WTC11 (cell line): Measurements from ENCODE around the gene LMOD3. TPM values are rescaled to one million over a fixed set of nuclear protein-coding genes. Genes with fewer than 3 reads are reported as not detected.

Source experiments
- ATAC-seq: fragments of 200-7000 bp; cut with Tn5 transposase; 2 replicates; pipeline ENCODE4 v1.10.0; 2021; ENCODE audit warnings: mild to moderate bottlenecking, moderate library complexity
- CTCF ChIA-PET: fragments of 300-600 bp; sonication (Branson Sonifier 250); formaldehyde crosslinking; loops from one replicate; lab custom pipeline; 2021; ENCODE audit warnings: antibody characterized with exemption; lab: Charles Lee
- POLR2A ChIA-PET: fragments of 350-600 bp; sonication (Branson Sonifier 250); formaldehyde crosslinking; loops from one replicate; lab custom pipeline; 2021; ENCODE audit warnings: antibody characterized with exemption; lab: Charles Lee
- DNase-seq: peaks from one replicate; pipeline ENCODE4 v3.0.0; 2021; ENCODE audit warnings: low spot score
- H3K27ac Mint-ChIP-seq: 2 replicates; pipeline ENCODE4 v1.8.0; 2021; ENCODE audit warnings: mixed read lengths
- H3K27me3 Mint-ChIP-seq: 2 replicates; pipeline ENCODE4 v1.8.0; 2021; ENCODE audit warnings: low read depth, mild to moderate bottlenecking, moderate library complexity, mixed read lengths
- H3K36me3 Mint-ChIP-seq: 2 replicates; pipeline ENCODE4 v1.8.0; 2021; ENCODE audit warnings: mixed read lengths
- H3K4me1 Mint-ChIP-seq: 2 replicates; pipeline ENCODE4 v1.8.0; 2022; ENCODE audit warnings: mixed read lengths
- H3K4me3 Mint-ChIP-seq: 2 replicates; pipeline ENCODE4 v1.8.0; 2021; ENCODE audit warnings: mild to moderate bottlenecking, moderate library complexity, mixed read lengths
- H3K9me3 Mint-ChIP-seq: 2 replicates; pipeline ENCODE4 v1.8.0; 2021; ENCODE audit warnings: mixed read lengths
- AFF4 ChIP-seq: sonication (generic); formaldehyde crosslinking; IDR thresholded peaks from 2 replicates; pipeline ENCODE4 v1.8.1; 2023; ENCODE audit warnings: mild to moderate bottlenecking, missing genetic modification reagents, borderline replicate concordance
- ATF3 ChIP-seq: sonication (generic); formaldehyde crosslinking; conservative IDR thresholded peaks from 2 replicates; pipeline ENCODE4 v1.8.1; 2022; ENCODE audit warnings: mild to moderate bottlenecking, missing genetic modification reagents
- E2F4 ChIP-seq: sonication (generic); formaldehyde crosslinking; IDR thresholded peaks from 2 replicates; pipeline ENCODE4 v1.8.1; 2022; ENCODE audit warnings: low read depth, mild to moderate bottlenecking, moderate library complexity, missing genetic modification reagents, borderline replicate concordance
- EMX1 ChIP-seq: fragments of 250-450 bp; sonication (Bioruptor Pico); IDR thresholded peaks from 2 replicates; pipeline ENCODE4 v1.8.0; 2021; ENCODE audit warnings: mild to moderate bottlenecking
- IRF2 ChIP-seq: sonication (generic); formaldehyde crosslinking; IDR thresholded peaks from 2 replicates; pipeline ENCODE4 v1.8.0; 2022; ENCODE audit warnings: low read depth, missing genetic modification reagents, borderline replicate concordance
- NFATC4 ChIP-seq: fragments of 250-450 bp; sonication (Bioruptor Pico); IDR thresholded peaks from 2 replicates; pipeline ENCODE4 v1.9.0; 2021; ENCODE audit warnings: mild to moderate bottlenecking
- RORB ChIP-seq: fragments of 250-450 bp; sonication (Bioruptor Pico); IDR thresholded peaks from 2 replicates; pipeline ENCODE4 v1.9.0; 2021; ENCODE audit warnings: mild to moderate bottlenecking
- TEAD4 ChIP-seq: sonication (generic); formaldehyde crosslinking; IDR thresholded peaks from 2 replicates; pipeline ENCODE4 v1.8.0; 2022; ENCODE audit warnings: mild to moderate bottlenecking, missing genetic modification reagents
- ZNF121 ChIP-seq: sonication (generic); formaldehyde crosslinking; IDR thresholded peaks from 2 replicates; pipeline ENCODE4 v1.8.0; 2023; ENCODE audit warnings: missing genetic modification reagents
- total RNA-seq: library from RNA; stranded (reverse); gene quantifications from 3 replicates; pipeline ENCODE4 v1.2.3, GENCODE V29; 2021
- TF ChIP-seq, protein P1 (sequence below): sonication (generic); formaldehyde crosslinking; IDR thresholded peaks from 2 replicates; pipeline ENCODE4 v1.8.1; 2023; ENCODE audit warnings: mild to moderate bottlenecking, missing genetic modification reagents, moderate library complexity
- TF ChIP-seq, protein P2 (sequence below): sonication (generic); formaldehyde crosslinking; IDR thresholded peaks from 2 replicates; pipeline ENCODE4 v1.8.0; 2022; ENCODE audit warnings: missing genetic modification reagents
- TF ChIP-seq, protein P3 (sequence below): sonication (generic); formaldehyde crosslinking; IDR thresholded peaks from 2 replicates; pipeline ENCODE4 v1.8.0; 2023; ENCODE audit warnings: missing genetic modification reagents, mild to moderate bottlenecking, borderline replicate concordance
- TF ChIP-seq, protein P4 (sequence below): fragments of 250-450 bp; sonication (Bioruptor Pico); IDR thresholded peaks from 2 replicates; pipeline ENCODE4 v1.9.0; 2021; ENCODE audit warnings: mild to moderate bottlenecking
- TF ChIP-seq, protein P5 (sequence below): sonication (generic); formaldehyde crosslinking; IDR thresholded peaks from 2 replicates; pipeline ENCODE4 v1.8.0; 2022; ENCODE audit warnings: mild to moderate bottlenecking, missing genetic modification reagents

LMOD3 gene
- total RNA-seq, 1 experiment from 2014 or later: not detected

GRCh38 chr3:69149586-69149985 lies 27.2 kb upstream of the LMOD3 start:
- ATAC-seq: no peak

GRCh38 chr3:69145688-69146087 lies 23.3 kb upstream of the LMOD3 start:
- Mint-ChIP-seq H3K4me1 (peaks cover 12% of the 10 kb centered on the region), H3K4me3 (no peak overlapping the region), H3K9me3 (no peaks in the 10 kb centered on the region), H3K36me3 (no peaks in the 10 kb centered on the region), H3K27me3 (peaks cover 76% of the 10 kb centered on the region), H3K27ac (no peak overlapping the region)
- DNase-seq (no peak), ATAC-seq (no peak)
- ChIA-PET CTCF (interaction anchor here (1.2 to 1.9 kb wide), 4 partner anchors 16 to 294 kb away, joined by 4 to 17 read pairs (median 6); no protein-coding TSS in a partner anchor), POLR2A (no interaction called here)
- TF ChIP-seq AFF4 (CRISPR knock-in tag) (no peak), E2F4 (no peak), TEAD4 (CRISPR knock-in tag) (no peak), EMX1 (no peak)
- TF ChIP-seq, protein P1, sequence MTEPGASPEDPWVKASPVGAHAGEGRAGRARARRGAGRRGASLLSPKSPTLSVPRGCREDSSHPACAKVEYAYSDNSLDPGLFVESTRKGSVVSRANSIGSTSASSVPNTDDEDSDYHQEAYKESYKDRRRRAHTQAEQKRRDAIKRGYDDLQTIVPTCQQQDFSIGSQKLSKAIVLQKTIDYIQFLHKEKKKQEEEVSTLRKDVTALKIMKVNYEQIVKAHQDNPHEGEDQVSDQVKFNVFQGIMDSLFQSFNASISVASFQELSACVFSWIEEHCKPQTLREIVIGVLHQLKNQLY (CRISPR knock-in tag): no peak

More at GRCh38 chr3:69149586-69149985, 27.2 kb upstream of the LMOD3 start:
- Mint-ChIP-seq H3K4me1 (peaks cover 6% of the 10 kb centered on the region), H3K4me3 (no peak overlapping the region), H3K27ac (no peak overlapping the region), H3K27me3 (peaks cover 46% of the 10 kb centered on the region), H3K36me3 (no peaks in the 10 kb centered on the region), H3K9me3 (no peaks in the 10 kb centered on the region)
- no peak for DNase-seq
- TF ChIP-seq, protein P2, sequence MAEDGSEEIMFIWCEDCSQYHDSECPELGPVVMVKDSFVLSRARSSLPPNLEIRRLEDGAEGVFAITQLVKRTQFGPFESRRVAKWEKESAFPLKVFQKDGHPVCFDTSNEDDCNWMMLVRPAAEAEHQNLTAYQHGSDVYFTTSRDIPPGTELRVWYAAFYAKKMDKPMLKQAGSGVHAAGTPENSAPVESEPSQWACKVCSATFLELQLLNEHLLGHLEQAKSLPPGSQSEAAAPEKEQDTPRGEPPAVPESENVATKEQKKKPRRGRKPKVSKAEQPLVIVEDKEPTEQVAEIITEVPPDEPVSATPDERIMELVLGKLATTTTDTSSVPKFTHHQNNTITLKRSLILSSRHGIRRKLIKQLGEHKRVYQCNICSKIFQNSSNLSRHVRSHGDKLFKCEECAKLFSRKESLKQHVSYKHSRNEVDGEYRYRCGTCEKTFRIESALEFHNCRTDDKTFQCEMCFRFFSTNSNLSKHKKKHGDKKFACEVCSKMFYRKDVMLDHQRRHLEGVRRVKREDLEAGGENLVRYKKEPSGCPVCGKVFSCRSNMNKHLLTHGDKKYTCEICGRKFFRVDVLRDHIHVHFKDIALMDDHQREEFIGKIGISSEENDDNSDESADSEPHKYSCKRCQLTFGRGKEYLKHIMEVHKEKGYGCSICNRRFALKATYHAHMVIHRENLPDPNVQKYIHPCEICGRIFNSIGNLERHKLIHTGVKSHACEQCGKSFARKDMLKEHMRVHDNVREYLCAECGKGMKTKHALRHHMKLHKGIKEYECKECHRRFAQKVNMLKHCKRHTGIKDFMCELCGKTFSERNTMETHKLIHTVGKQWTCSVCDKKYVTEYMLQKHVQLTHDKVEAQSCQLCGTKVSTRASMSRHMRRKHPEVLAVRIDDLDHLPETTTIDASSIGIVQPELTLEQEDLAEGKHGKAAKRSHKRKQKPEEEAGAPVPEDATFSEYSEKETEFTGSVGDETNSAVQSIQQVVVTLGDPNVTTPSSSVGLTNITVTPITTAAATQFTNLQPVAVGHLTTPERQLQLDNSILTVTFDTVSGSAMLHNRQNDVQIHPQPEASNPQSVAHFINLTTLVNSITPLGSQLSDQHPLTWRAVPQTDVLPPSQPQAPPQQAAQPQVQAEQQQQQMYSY (CRISPR knock-in tag): no peak
- TF ChIP-seq NFATC4 (CRISPR knock-in tag) (no peak), ATF3 (CRISPR knock-in tag) (no peak), RORB (no peak), IRF2 (CRISPR knock-in tag) (no peak), ZNF121 (CRISPR knock-in tag) (no peak), E2F4 (no peak)
- TF ChIP-seq, protein P3, sequence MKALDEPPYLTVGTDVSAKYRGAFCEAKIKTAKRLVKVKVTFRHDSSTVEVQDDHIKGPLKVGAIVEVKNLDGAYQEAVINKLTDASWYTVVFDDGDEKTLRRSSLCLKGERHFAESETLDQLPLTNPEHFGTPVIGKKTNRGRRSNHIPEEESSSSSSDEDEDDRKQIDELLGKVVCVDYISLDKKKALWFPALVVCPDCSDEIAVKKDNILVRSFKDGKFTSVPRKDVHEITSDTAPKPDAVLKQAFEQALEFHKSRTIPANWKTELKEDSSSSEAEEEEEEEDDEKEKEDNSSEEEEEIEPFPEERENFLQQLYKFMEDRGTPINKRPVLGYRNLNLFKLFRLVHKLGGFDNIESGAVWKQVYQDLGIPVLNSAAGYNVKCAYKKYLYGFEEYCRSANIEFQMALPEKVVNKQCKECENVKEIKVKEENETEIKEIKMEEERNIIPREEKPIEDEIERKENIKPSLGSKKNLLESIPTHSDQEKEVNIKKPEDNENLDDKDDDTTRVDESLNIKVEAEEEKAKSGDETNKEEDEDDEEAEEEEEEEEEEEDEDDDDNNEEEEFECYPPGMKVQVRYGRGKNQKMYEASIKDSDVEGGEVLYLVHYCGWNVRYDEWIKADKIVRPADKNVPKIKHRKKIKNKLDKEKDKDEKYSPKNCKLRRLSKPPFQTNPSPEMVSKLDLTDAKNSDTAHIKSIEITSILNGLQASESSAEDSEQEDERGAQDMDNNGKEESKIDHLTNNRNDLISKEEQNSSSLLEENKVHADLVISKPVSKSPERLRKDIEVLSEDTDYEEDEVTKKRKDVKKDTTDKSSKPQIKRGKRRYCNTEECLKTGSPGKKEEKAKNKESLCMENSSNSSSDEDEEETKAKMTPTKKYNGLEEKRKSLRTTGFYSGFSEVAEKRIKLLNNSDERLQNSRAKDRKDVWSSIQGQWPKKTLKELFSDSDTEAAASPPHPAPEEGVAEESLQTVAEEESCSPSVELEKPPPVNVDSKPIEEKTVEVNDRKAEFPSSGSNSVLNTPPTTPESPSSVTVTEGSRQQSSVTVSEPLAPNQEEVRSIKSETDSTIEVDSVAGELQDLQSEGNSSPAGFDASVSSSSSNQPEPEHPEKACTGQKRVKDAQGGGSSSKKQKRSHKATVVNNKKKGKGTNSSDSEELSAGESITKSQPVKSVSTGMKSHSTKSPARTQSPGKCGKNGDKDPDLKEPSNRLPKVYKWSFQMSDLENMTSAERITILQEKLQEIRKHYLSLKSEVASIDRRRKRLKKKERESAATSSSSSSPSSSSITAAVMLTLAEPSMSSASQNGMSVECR: no peak
- TF ChIP-seq, protein P4, sequence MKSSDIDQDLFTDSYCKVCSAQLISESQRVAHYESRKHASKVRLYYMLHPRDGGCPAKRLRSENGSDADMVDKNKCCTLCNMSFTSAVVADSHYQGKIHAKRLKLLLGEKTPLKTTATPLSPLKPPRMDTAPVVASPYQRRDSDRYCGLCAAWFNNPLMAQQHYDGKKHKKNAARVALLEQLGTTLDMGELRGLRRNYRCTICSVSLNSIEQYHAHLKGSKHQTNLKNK: no peak
- TF ChIP-seq, protein P5, sequence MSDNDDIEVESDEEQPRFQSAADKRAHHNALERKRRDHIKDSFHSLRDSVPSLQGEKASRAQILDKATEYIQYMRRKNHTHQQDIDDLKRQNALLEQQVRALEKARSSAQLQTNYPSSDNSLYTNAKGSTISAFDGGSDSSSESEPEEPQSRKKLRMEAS (CRISPR knock-in tag): no peak
- CTCF ChIA-PET: no interaction called here
- POLR2A ChIA-PET: no interaction called here
